Measurements from ENCODE around the gene PTCD2.

DNA sequence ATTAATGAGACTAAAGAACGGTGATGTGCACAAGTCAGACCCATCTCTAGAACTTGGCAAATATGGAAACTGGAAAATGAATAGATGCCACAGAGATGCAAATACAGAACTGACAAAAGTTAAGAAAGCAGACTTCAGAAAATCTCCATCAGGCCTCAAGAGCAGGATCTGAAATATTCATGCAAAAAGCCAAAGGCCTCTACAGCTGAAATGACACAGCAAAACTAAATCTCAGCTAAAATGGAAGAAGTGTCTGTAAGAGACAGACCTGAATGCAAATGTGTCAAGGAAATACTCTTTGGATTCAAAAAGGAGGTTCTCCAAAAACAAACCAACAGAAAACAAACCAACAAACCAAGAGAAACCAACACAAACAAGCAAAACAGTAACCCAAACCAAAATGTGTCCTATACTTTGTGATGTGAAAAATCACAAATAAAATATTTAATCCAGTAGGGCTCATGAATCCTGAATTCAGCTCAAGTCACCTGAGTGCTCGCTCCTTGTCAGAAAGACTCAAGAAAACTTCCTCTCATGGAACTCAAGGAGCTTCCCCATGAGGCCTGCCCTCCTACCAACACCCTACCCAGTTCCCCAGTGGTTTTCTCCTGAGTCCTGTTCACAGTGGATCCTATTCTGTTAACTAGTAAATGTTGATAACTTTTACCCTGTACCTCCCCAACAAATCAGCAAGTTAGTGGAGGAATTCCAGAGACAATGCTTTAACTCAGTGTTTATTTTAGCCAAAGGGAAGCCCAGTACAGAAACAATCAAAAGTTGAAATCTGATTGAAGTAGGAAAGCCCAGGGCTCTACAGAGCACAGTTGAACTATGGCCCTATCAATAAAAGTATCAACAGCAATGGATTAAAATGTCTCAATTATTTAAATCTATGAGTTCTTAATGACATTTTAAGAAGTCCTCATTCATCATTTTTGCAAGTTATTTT is 14.7 kb upstream of the PTCD2 start:
- no peak for TF ChIP-seq CTCF (conservative IDR thresholded peaks at IDR 0.05; ENCODE audit: low read length)
- TF ChIP-seq EZH2phosphoT487 (IDR thresholded peaks at IDR 0.05; ENCODE audit: borderline replicate concordance) = no peak
